Kidney (tissue), 14 donors: ENCODE data around the gene ZNF304. TPM values are rescaled to one million over a fixed set of nuclear protein-coding genes. Genes with fewer than 3 reads are reported as not detected.

Experiments
- DNase-seq, 5 donors: peaks; one replicate each; pipeline ENCODE4 v3.0.0-alpha.2; 2013 to 2020
- FAIRE-seq: peaks from 2 replicates; lab custom pipeline; 2012; peaks lifted over from hg19 to GRCh38; lab: Jason Lieb, UNC
- H3K27ac ChIP-seq, 2 donors: one replicate each; pipeline ENCODE4 v1.7.0; 2013; ENCODE audit warnings: low read depth in 2 of 2, low read length in 2 of 2, inconsistent platforms in 1 of 2
- H3K27me3 ChIP-seq: one replicate; pipeline ENCODE4 v1.7.1; 2013; ENCODE audit warnings: low read length, inconsistent platforms; ENCODE audit not compliant: control insufficient read depth, insufficient read depth
- H3K36me3 ChIP-seq, 3 donors: one replicate each; pipeline versions ENCODE4 v1.7.0 to v1.7.1; 2013; ENCODE audit warnings: low read length in 3 of 3, control low read depth in 1 of 3, inconsistent platforms in 1 of 3; ENCODE audit not compliant: insufficient read depth in 3 of 3, control insufficient read depth in 2 of 3
- H3K4me1 ChIP-seq, 3 donors: one replicate each; pipeline versions ENCODE4 v1.7.0 to v1.7.1; 2013; ENCODE audit warnings: low read length in 3 of 3, inconsistent platforms in 1 of 3, low read depth in 1 of 3; ENCODE audit not compliant: control insufficient read depth in 2 of 3, insufficient read depth in 2 of 3
- H3K4me3 ChIP-seq, 3 donors: one replicate each; pipeline versions ENCODE4 v1.7.0 to v1.8.1; 2013; ENCODE audit warnings: low read length in 3 of 3, control low read depth in 1 of 3, inconsistent platforms in 1 of 3
- H3K9ac ChIP-seq, 3 donors: one replicate each; pipeline versions ENCODE4 v1.7.0 to v1.7.1; 2013; ENCODE audit warnings: low read length in 3 of 3, control low read depth in 1 of 3, inconsistent platforms in 1 of 3
- H3K9me3 ChIP-seq, 3 donors: one replicate each; pipeline versions ENCODE4 v1.7.0 to v1.7.1; 2013; ENCODE audit warnings: low read length in 3 of 3, control low read depth in 1 of 3, inconsistent platforms in 1 of 3; ENCODE audit not compliant: control insufficient read depth in 2 of 3, insufficient read depth in 1 of 3
- CTCF ChIP-seq: IDR thresholded peaks from 3 replicates; pipeline ENCODE4 v1.5.1; 2012; ENCODE audit warnings: mild to moderate bottlenecking, moderate library complexity, borderline replicate concordance; ENCODE audit not compliant: insufficient read depth; ENCODE audit errors: extremely low read depth
- intact Hi-C: fragments of 100-400 bp; cut with DNase I; formaldehyde crosslinking; loops from one replicate; pipeline ENCODE4 v1.11.1; 2022
- polyA plus RNA-seq: library from polyadenylated mRNA; stranded (reverse); fragments of 350-450 nt; fragmentation: Illumina TruSeq; extraction: RNeasy Lipid Tissue Mini Kit (QIAGEN cat#74804); gene quantifications from one replicate; pipeline ENCODE4 v1.2.3, GENCODE V29; 2014; ENCODE audit warnings: low read depth, low replicate concordance; ENCODE audit not compliant: insufficient read depth
- total RNA-seq: library from RNA; stranded (reverse); fragmentation: NEBNext Ultra II Directional; extraction: Animal tissue kit (Norgen Biotek cat#: 25700); gene quantifications from one replicate; pipeline ENCODE4 v1.2.1, GENCODE V29; 2021
- donor health status: control.
- donor health status: control.
- donor health status: control.
- donor health status: control.
- donor health status: control.
- donor health status: DM: yes; HTN: yes; CAD: no.
- donor health status: Normal renal cell carcinoma (clear cell type).

The ZNF304 gene
- total and polyA plus RNA-seq, 2 donors from 2014 or later, result 3.3 to 13.8 TPM

GRCh38 chr19:57317503-57317902, 33.6 kb upstream of the ZNF304 start:
- DNase-seq (no peak), FAIRE-seq (no peak)
- Histone ChIP-seq H3K4me1 (peaks cover 6 to 17% (median 14%) of the 10 kb centered on the region in 3 donors), H3K27ac (no peak overlapping the region), H3K9me3 (no peaks in the 10 kb centered on the region), H3K9ac (no peak overlapping the region), H3K27me3 (peaks cover 10% of the 10 kb centered on the region), H3K36me3 (peaks cover 0 to 2% (median 0%) of the 10 kb centered on the region in 3 donors), H3K4me3 (no peak overlapping the region)
- intact Hi-C loops, result no loop called here
- no peak for TF ChIP-seq CTCF

GRCh38 chr19:57319869-57320179, 31.2 kb upstream of the ZNF304 start:
- peaks cover 10% of the 10 kb centered on the region for H3K27me3 ChIP-seq
- FAIRE-seq (no peak), DNase-seq (no peak)
- H3K36me3 ChIP-seq, result peaks cover 5 to 12% (median 11%) of the 10 kb centered on the region in 3 donors
- intact Hi-C loops, result no loop called here
- H3K9me3 ChIP-seq, result no peaks in the 10 kb centered on the region
- peak overlapping the region; percentile 82 to 85 for H3K27ac ChIP-seq
- H3K9ac ChIP-seq, result peak overlapping the region; percentile 14 to 95 (median 64)
- TF ChIP-seq CTCF, result no peak
- peak overlapping the region; percentile 93 to 96 (median 93) for H3K4me3 ChIP-seq
- peaks cover 6 to 17% (median 14%) of the 10 kb centered on the region in 3 donors for H3K4me1 ChIP-seq

GRCh38 chr19:57320180-57321084, 30.6 kb upstream of the ZNF304 start, which contains the start of gene ZNF543:
Gene ZNF543, plus strand, starts transcription at chr19:57320472. Its CDS starts 382 bp downstream, at chr19:57320854.
- no peak for TF ChIP-seq CTCF
- Histone ChIP-seq H3K27me3 (peaks cover 10% of the 10 kb centered on the region), H3K9ac (peak within 1 kb of the TSS; percentile 71 to 95 (median 89)), H3K4me3 (peak within 1 kb of the TSS; percentile 93 to 96 (median 93)), H3K27ac (peak within 1 kb of the TSS; percentile 82 to 85), H3K4me1 (peaks cover 6 to 17% (median 14%) of the 10 kb centered on the region in 3 donors), H3K9me3 (no peaks in the 10 kb centered on the region), H3K36me3 (peaks cover 8 to 17% (median 16%) of the 10 kb centered on the region in 3 donors)
- intact Hi-C loops, result no loop called here
- FAIRE-seq (peak; percentile 88), DNase-seq (peak; percentile 97 to 99 (median 99))
